HL-60 (cell line): Measurements from ENCODE around the gene GRIK1.

Experiments
- GABPA ChIP-seq: IDR thresholded peaks from 2 replicates; pipeline ENCODE4 v1.6.1; 2012; ENCODE audit warnings: low read depth
- POLR2AphosphoS5 ChIP-seq: IDR thresholded peaks from 2 replicates; pipeline ENCODE4 v1.6.1; 2012; ENCODE audit warnings: low read depth
- SPI1 ChIP-seq: IDR thresholded peaks from 2 replicates; pipeline ENCODE4 v1.6.1; 2012; ENCODE audit warnings: low read depth, mild to moderate bottlenecking, borderline replicate concordance
- TF ChIP-seq, protein P1 (sequence below): IDR thresholded peaks from one replicate; pipeline ENCODE4 v1.5.1; 2011; ENCODE audit warnings: low read length, control low read depth, inconsistent platforms; ENCODE audit not compliant: insufficient read depth
- TF ChIP-seq, protein P2 (sequence below): IDR thresholded peaks from 2 replicates; pipeline ENCODE4 v1.6.1; 2012; ENCODE audit warnings: low read depth; ENCODE audit not compliant: insufficient replicate concordance

GRCh38 chr21:29854795-29855194 lies 85.0 kb downstream of the GRIK1 start:
- TF ChIP-seq, protein P1, sequence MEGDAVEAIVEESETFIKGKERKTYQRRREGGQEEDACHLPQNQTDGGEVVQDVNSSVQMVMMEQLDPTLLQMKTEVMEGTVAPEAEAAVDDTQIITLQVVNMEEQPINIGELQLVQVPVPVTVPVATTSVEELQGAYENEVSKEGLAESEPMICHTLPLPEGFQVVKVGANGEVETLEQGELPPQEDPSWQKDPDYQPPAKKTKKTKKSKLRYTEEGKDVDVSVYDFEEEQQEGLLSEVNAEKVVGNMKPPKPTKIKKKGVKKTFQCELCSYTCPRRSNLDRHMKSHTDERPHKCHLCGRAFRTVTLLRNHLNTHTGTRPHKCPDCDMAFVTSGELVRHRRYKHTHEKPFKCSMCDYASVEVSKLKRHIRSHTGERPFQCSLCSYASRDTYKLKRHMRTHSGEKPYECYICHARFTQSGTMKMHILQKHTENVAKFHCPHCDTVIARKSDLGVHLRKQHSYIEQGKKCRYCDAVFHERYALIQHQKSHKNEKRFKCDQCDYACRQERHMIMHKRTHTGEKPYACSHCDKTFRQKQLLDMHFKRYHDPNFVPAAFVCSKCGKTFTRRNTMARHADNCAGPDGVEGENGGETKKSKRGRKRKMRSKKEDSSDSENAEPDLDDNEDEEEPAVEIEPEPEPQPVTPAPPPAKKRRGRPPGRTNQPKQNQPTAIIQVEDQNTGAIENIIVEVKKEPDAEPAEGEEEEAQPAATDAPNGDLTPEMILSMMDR, result no peak
- TF ChIP-seq POLR2AphosphoS5 (no peak), GABPA (no peak), SPI1 (no peak)
- TF ChIP-seq, protein P2, sequence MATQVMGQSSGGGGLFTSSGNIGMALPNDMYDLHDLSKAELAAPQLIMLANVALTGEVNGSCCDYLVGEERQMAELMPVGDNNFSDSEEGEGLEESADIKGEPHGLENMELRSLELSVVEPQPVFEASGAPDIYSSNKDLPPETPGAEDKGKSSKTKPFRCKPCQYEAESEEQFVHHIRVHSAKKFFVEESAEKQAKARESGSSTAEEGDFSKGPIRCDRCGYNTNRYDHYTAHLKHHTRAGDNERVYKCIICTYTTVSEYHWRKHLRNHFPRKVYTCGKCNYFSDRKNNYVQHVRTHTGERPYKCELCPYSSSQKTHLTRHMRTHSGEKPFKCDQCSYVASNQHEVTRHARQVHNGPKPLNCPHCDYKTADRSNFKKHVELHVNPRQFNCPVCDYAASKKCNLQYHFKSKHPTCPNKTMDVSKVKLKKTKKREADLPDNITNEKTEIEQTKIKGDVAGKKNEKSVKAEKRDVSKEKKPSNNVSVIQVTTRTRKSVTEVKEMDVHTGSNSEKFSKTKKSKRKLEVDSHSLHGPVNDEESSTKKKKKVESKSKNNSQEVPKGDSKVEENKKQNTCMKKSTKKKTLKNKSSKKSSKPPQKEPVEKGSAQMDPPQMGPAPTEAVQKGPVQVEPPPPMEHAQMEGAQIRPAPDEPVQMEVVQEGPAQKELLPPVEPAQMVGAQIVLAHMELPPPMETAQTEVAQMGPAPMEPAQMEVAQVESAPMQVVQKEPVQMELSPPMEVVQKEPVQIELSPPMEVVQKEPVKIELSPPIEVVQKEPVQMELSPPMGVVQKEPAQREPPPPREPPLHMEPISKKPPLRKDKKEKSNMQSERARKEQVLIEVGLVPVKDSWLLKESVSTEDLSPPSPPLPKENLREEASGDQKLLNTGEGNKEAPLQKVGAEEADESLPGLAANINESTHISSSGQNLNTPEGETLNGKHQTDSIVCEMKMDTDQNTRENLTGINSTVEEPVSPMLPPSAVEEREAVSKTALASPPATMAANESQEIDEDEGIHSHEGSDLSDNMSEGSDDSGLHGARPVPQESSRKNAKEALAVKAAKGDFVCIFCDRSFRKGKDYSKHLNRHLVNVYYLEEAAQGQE, result no peak
